ENCODE data around the gene OR52W1.
A peak's percentile ranks its signal among the peaks of the same experiment; 100 is the strongest.

DNA sequence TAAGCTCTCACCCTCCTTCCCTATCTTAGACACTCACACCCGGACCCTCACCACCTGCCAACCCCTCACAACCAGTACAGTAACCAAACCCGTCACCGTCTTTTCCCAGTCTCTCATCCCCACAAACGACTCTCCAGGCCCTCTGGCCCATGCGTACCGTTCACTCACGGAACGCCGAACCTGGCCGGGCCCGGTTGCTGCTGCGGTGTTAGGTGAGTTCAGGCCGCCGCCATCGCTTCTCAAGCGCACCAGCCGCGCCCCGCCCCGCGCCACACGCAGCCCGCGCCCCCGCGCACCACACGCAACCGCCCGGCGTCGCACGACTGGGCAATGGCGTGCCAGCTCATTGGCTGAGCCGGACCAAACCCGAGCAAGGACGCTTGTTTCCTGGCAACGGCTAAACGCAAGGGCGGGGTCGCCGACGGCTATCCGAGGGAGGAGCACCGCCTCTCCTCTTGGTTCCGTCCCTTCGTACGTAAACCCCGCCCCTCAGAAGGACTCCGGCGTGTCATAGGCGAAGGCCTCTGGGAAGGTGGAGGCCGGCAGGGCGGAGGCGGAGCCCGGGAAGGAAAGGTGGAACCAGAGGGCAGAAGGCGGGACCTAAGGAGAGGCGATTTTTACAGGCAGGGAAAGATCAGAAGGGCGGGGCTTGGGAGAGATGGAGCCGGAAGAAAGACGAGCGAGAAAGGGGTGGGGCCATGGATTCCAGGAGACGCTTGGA is 35.5 kb downstream of the OR52W1 start, which contains the start of gene FHIP1B:
- TF ChIP-seq SIN3A (IDR thresholded peaks at IDR 0.05; ENCODE audit: borderline replicate concordance, insufficient read depth, low read length) (peak; percentile 86; the same call in 1 of the 2 replicates), POLR2AphosphoS5 (IDR thresholded peaks at IDR 0.05; ENCODE audit: low read depth, low read length) (peak; percentile 57; the same call in 1 of the 2 replicates), TAF1 (IDR thresholded peaks at IDR 0.05; ENCODE audit: borderline replicate concordance, insufficient read depth, low read length) (peak; percentile 83; the same call in 1 of the 2 replicates), FOXP2 (optimal IDR thresholded peaks at IDR 0.05; ENCODE audit: borderline replicate concordance, extremely low read depth, extremely low read length, insufficient read depth) (peak; percentile 96)
- TF ChIP-seq, protein P1, sequence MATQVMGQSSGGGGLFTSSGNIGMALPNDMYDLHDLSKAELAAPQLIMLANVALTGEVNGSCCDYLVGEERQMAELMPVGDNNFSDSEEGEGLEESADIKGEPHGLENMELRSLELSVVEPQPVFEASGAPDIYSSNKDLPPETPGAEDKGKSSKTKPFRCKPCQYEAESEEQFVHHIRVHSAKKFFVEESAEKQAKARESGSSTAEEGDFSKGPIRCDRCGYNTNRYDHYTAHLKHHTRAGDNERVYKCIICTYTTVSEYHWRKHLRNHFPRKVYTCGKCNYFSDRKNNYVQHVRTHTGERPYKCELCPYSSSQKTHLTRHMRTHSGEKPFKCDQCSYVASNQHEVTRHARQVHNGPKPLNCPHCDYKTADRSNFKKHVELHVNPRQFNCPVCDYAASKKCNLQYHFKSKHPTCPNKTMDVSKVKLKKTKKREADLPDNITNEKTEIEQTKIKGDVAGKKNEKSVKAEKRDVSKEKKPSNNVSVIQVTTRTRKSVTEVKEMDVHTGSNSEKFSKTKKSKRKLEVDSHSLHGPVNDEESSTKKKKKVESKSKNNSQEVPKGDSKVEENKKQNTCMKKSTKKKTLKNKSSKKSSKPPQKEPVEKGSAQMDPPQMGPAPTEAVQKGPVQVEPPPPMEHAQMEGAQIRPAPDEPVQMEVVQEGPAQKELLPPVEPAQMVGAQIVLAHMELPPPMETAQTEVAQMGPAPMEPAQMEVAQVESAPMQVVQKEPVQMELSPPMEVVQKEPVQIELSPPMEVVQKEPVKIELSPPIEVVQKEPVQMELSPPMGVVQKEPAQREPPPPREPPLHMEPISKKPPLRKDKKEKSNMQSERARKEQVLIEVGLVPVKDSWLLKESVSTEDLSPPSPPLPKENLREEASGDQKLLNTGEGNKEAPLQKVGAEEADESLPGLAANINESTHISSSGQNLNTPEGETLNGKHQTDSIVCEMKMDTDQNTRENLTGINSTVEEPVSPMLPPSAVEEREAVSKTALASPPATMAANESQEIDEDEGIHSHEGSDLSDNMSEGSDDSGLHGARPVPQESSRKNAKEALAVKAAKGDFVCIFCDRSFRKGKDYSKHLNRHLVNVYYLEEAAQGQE (IDR thresholded peaks at IDR 0.05; ENCODE audit: insufficient read depth in 1 of 2, low read depth in 2 of 2, low read length in 2 of 2), result no peak
